Natural killer cell (primary cell): ENCODE results near the gene SERPINB10. TPM values are rescaled to one million over a fixed set of nuclear protein-coding genes. Genes with fewer than 3 reads are reported as not detected.

ENCODE experiments used
- ATAC-seq, 3 donors: fragments of 150-1000 bp in 2 of 3; fragments of 200-7000 bp in 1 of 3; cut with Tn5 transposase; 1 replicate in 1 of 3; 2 replicates in 2 of 3; pipeline ENCODE4 v1.10.0; 2021; ENCODE audit warnings: mild to moderate bottlenecking in 2 of 3, moderate library complexity in 2 of 3
- DNase-seq, 2 donors: peaks; one replicate each; pipeline versions ENCODE4 v3.0.0 to v3.0.0-alpha.2; 2013 to 2021; ENCODE audit warnings: mixed read lengths in 1 of 2
- H3K27ac ChIP-seq: one replicate; pipeline ENCODE4 v1.5.1; 2013; ENCODE audit warnings: mild to moderate bottlenecking, low read length
- H3K27me3 ChIP-seq: one replicate; pipeline ENCODE4 v1.6.1; 2013; ENCODE audit warnings: low read length; ENCODE audit not compliant: control insufficient read depth, insufficient read depth
- H3K36me3 ChIP-seq: one replicate; pipeline ENCODE4 v1.6.1; 2013; ENCODE audit warnings: low read length; ENCODE audit not compliant: control insufficient read depth, insufficient read depth
- H3K4me1 ChIP-seq: one replicate; pipeline ENCODE4 v1.6.1; 2013; ENCODE audit warnings: low read length; ENCODE audit not compliant: control insufficient read depth, insufficient read depth
- H3K4me3 ChIP-seq: one replicate; pipeline ENCODE4 v1.5.1; 2013; ENCODE audit warnings: low read length
- H3K9me3 ChIP-seq: one replicate; pipeline ENCODE4 v1.6.1; 2013; ENCODE audit warnings: low read length; ENCODE audit not compliant: control insufficient read depth, insufficient read depth
- H3K27ac Mint-ChIP-seq, 2 donors: one replicate each; pipeline ENCODE4 v1.8.0; 2022; ENCODE audit warnings: mild to moderate bottlenecking in 2 of 2, mixed read lengths in 2 of 2, moderate library complexity in 1 of 2
- H3K27me3 Mint-ChIP-seq, 2 donors: one replicate each; pipeline ENCODE4 v1.8.0; 2022; ENCODE audit warnings: low read depth in 2 of 2, mixed read lengths in 2 of 2
- H3K36me3 Mint-ChIP-seq: one replicate; pipeline ENCODE4 v1.8.0; 2022; ENCODE audit warnings: mixed read lengths
- H3K4me1 Mint-ChIP-seq, 2 donors: one replicate each; pipeline ENCODE4 v1.8.0; 2022; ENCODE audit warnings: mixed read lengths in 2 of 2
- H3K4me3 Mint-ChIP-seq: one replicate; pipeline ENCODE4 v1.8.0; 2022; ENCODE audit warnings: mild to moderate bottlenecking, moderate library complexity, mixed read lengths
- H3K9me3 Mint-ChIP-seq, 2 donors: one replicate each; pipeline ENCODE4 v1.8.0; 2022; ENCODE audit warnings: mixed read lengths in 2 of 2
- CTCF ChIP-seq: fragments of 200-600 bp; IDR thresholded peaks from one replicate; pipeline ENCODE4 v1.8.0; 2022; ENCODE audit warnings: antibody characterized with exemption
- WGBS: methylation state at CpG from one replicate; pipeline ENCODE4 v1.1.7; 2013; ENCODE audit warnings: missing lambda C conversion rate; ENCODE audit not compliant: insufficient coverage; 5-methylcytosine and 5-hydroxymethylcytosine counted together
- intact Hi-C: fragments of 100-400 bp; cut with micrococcal nuclease; formaldehyde crosslinking; loops from one replicate; pipeline ENCODE4 v1.14.2; 2022
- total RNA-seq, 4 donors: library from RNA; stranded (reverse); fragments of 120-200 nt in 1 of 4; gene quantifications; one replicate each; pipeline versions ENCODE4 v1.2.3 to v1.2.4, GENCODE V29; 2013 to 2022

Gene SERPINB10
- total RNA-seq, 3 donors from 2014 or later (not counting 1 experiment from before 2014, with no cell fraction given) = 0.43 TPM; not detected in 2

- Mint-ChIP-seq H3K36me3 (no peaks in the 10 kb centered on the region), H3K27me3 (peaks cover 10 to 14% of the 10 kb centered on the region in 2 donors), H3K4me1 (no peaks in the 10 kb centered on the region), H3K4me3 (no peak overlapping the region), H3K27ac (no peak overlapping the region), H3K9me3 (no peaks in the 10 kb centered on the region)
- H3K4me1 ChIP-seq = no peaks in the 10 kb centered on the region
- H3K27ac ChIP-seq = no peak overlapping the region
- H3K9me3 ChIP-seq = no peaks in the 10 kb centered on the region
- no peak for TF ChIP-seq CTCF
- H3K36me3 ChIP-seq = no peaks in the 10 kb centered on the region
- no peak overlapping the region for H3K4me3 ChIP-seq
- intact Hi-C loops = no loop called here
- no peak for ATAC-seq
- WGBS = 85% methylated on average over 2 of the region's 3 CpGs
- no peak for DNase-seq
- no peaks in the 10 kb centered on the region for H3K27me3 ChIP-seq
Observed at GRCh38 chr18:63867368-63868125, 40.2 kb upstream of the SERPINB10 start.

DNA sequence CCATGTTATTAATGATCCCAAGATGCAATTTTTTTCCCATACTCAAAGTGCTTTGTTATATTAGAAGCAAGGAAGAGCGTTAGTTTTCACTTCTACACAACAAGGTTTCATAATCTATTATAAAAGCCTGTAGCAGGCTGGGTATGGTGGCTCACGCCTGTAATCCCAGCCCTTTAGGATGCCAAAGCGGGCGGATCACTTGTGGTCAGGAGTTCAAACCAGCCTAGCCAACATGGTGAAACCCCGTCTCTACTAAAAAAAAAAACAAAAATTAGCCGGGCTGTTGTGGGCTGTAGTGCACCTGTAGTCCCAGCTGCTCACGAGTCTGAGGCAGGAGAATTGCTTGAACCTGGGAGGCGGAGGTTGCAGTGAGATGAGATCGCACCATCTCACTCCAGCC is 39.2 kb upstream of the SERPINB10 start:
- TF ChIP-seq CTCF = no peak
- peaks cover 11 to 14% of the 10 kb centered on the region in 2 donors for H3K27me3 Mint-ChIP-seq
- no peaks in the 10 kb centered on the region for H3K9me3 Mint-ChIP-seq
- 85% methylated on average over 9 of the region's 9 CpGs for WGBS
- no peak overlapping the region for H3K27ac ChIP-seq
- no peaks in the 10 kb centered on the region for H3K36me3 ChIP-seq
- H3K27ac Mint-ChIP-seq = no peak overlapping the region
- no peaks in the 10 kb centered on the region for H3K4me1 ChIP-seq
- intact Hi-C loops = no loop called here
- H3K4me1 Mint-ChIP-seq = no peaks in the 10 kb centered on the region
- ATAC-seq (no peak), DNase-seq (no peak)
- H3K36me3 Mint-ChIP-seq = no peaks in the 10 kb centered on the region
- H3K4me3 Mint-ChIP-seq = no peak overlapping the region
- no peak overlapping the region for H3K4me3 ChIP-seq
- no peaks in the 10 kb centered on the region for H3K27me3 ChIP-seq
- H3K9me3 ChIP-seq = no peaks in the 10 kb centered on the region

GRCh38 chr18:63869374-63869773 is 38.4 kb upstream of the SERPINB10 start:
- no peaks in the 10 kb centered on the region for H3K36me3 ChIP-seq
- peaks cover 11 to 14% of the 10 kb centered on the region in 2 donors for H3K27me3 Mint-ChIP-seq
- no peaks in the 10 kb centered on the region for H3K4me1 Mint-ChIP-seq
- intact Hi-C loops = no loop called here
- DNase-seq = no peak
- WGBS = 75% methylated on average over 9 of the region's 9 CpGs
- H3K4me3 Mint-ChIP-seq = no peak overlapping the region
- TF ChIP-seq CTCF = no peak
- H3K27ac ChIP-seq = no peak overlapping the region
- H3K27ac Mint-ChIP-seq = no peak overlapping the region
- ATAC-seq = no peak
- no peaks in the 10 kb centered on the region for H3K9me3 Mint-ChIP-seq
- H3K4me1 ChIP-seq = no peaks in the 10 kb centered on the region
- no peaks in the 10 kb centered on the region for H3K36me3 Mint-ChIP-seq
- H3K4me3 ChIP-seq = no peak overlapping the region
- no peaks in the 10 kb centered on the region for H3K27me3 ChIP-seq
- no peaks in the 10 kb centered on the region for H3K9me3 ChIP-seq

DNA sequence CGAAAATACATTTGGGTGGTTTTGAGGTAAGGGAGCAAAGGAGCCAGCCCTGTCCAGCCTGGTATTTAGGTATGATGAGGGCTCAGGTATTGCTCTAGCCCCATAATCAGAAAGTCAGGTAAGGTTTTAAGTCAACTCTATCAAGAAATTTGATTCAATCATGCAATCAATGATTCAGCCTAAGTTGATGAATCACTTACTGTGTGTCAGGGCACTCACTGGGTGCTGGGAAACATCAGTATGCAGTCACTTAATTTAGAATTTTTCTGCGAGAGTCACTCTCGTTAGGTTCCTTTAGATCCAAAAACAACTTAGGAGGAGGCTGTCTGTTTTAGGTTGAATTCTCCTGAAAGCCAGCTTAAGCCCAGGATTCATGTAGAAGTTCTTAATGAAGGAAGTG is 37.9 kb upstream of the SERPINB10 start:
- H3K27ac ChIP-seq = no peak overlapping the region
- Mint-ChIP-seq H3K4me1 (no peaks in the 10 kb centered on the region), H3K36me3 (no peaks in the 10 kb centered on the region), H3K9me3 (no peaks in the 10 kb centered on the region), H3K27ac (no peak overlapping the region), H3K4me3 (no peak overlapping the region), H3K27me3 (peaks cover 11 to 14% of the 10 kb centered on the region in 2 donors)
- no peak overlapping the region for H3K4me3 ChIP-seq
- no peaks in the 10 kb centered on the region for H3K4me1 ChIP-seq
- H3K36me3 ChIP-seq = no peaks in the 10 kb centered on the region
- H3K9me3 ChIP-seq = no peaks in the 10 kb centered on the region
- H3K27me3 ChIP-seq = no peaks in the 10 kb centered on the region
- intact Hi-C loops = no loop called here
- no peak for ATAC-seq
- 91% methylated on average over 2 of the region's 3 CpGs for WGBS
- no peak for TF ChIP-seq CTCF
- DNase-seq = no peak
